Kidney (tissue), 14 donors: ENCODE measurements around the gene SCRN2. TPM values are rescaled to one million over a fixed set of nuclear protein-coding genes. Genes with fewer than 3 reads are reported as not detected.

Source experiments
- DNase-seq, 5 donors: peaks; one replicate each; pipeline ENCODE4 v3.0.0-alpha.2; 2013 to 2020
- FAIRE-seq: peaks from 2 replicates; lab custom pipeline; 2012; peaks lifted over from hg19 to GRCh38; lab: Jason Lieb, UNC
- H3K27ac ChIP-seq, 2 donors: one replicate each; pipeline ENCODE4 v1.7.0; 2013; ENCODE audit warnings: low read depth in 2 of 2, low read length in 2 of 2, inconsistent platforms in 1 of 2
- H3K27me3 ChIP-seq: one replicate; pipeline ENCODE4 v1.7.1; 2013; ENCODE audit warnings: low read length, inconsistent platforms; ENCODE audit not compliant: control insufficient read depth, insufficient read depth
- H3K36me3 ChIP-seq, 3 donors: one replicate each; pipeline versions ENCODE4 v1.7.0 to v1.7.1; 2013; ENCODE audit warnings: low read length in 3 of 3, control low read depth in 1 of 3, inconsistent platforms in 1 of 3; ENCODE audit not compliant: insufficient read depth in 3 of 3, control insufficient read depth in 2 of 3
- H3K4me1 ChIP-seq, 3 donors: one replicate each; pipeline versions ENCODE4 v1.7.0 to v1.7.1; 2013; ENCODE audit warnings: low read length in 3 of 3, inconsistent platforms in 1 of 3, low read depth in 1 of 3; ENCODE audit not compliant: control insufficient read depth in 2 of 3, insufficient read depth in 2 of 3
- H3K4me3 ChIP-seq, 3 donors: one replicate each; pipeline versions ENCODE4 v1.7.0 to v1.8.1; 2013; ENCODE audit warnings: low read length in 3 of 3, control low read depth in 1 of 3, inconsistent platforms in 1 of 3
- H3K9ac ChIP-seq, 3 donors: one replicate each; pipeline versions ENCODE4 v1.7.0 to v1.7.1; 2013; ENCODE audit warnings: low read length in 3 of 3, control low read depth in 1 of 3, inconsistent platforms in 1 of 3
- H3K9me3 ChIP-seq, 3 donors: one replicate each; pipeline versions ENCODE4 v1.7.0 to v1.7.1; 2013; ENCODE audit warnings: low read length in 3 of 3, control low read depth in 1 of 3, inconsistent platforms in 1 of 3; ENCODE audit not compliant: control insufficient read depth in 2 of 3, insufficient read depth in 1 of 3
- CTCF ChIP-seq: IDR thresholded peaks from 3 replicates; pipeline ENCODE4 v1.5.1; 2012; ENCODE audit warnings: mild to moderate bottlenecking, moderate library complexity, borderline replicate concordance; ENCODE audit not compliant: insufficient read depth; ENCODE audit errors: extremely low read depth
- intact Hi-C: fragments of 100-400 bp; cut with DNase I; formaldehyde crosslinking; loops from one replicate; pipeline ENCODE4 v1.11.1; 2022
- polyA plus RNA-seq: library from polyadenylated mRNA; stranded (reverse); fragments of 350-450 nt; fragmentation: Illumina TruSeq; extraction: RNeasy Lipid Tissue Mini Kit (QIAGEN cat#74804); gene quantifications from one replicate; pipeline ENCODE4 v1.2.3, GENCODE V29; 2014; ENCODE audit warnings: low read depth, low replicate concordance; ENCODE audit not compliant: insufficient read depth
- total RNA-seq: library from RNA; stranded (reverse); fragmentation: NEBNext Ultra II Directional; extraction: Animal tissue kit (Norgen Biotek cat#: 25700); gene quantifications from one replicate; pipeline ENCODE4 v1.2.1, GENCODE V29; 2021
- donor health status: control.
- donor health status: control.
- donor health status: control.
- donor health status: control.
- donor health status: control.
- donor health status: DM: yes; HTN: yes; CAD: no.
- donor health status: Normal renal cell carcinoma (clear cell type).

The SCRN2 gene
- total and polyA plus RNA-seq, 2 donors from 2014 or later = 40.3 to 172 TPM

- H3K9me3 ChIP-seq = no peaks in the 10 kb centered on the region
- no peak overlapping the region for H3K9ac ChIP-seq
- H3K36me3 ChIP-seq = peaks cover 0 to 9% (median 4%) of the 10 kb centered on the region in 3 donors
- H3K4me3 ChIP-seq = no peak overlapping the region
- no peaks in the 10 kb centered on the region for H3K27me3 ChIP-seq
- TF ChIP-seq CTCF = no peak
- FAIRE-seq = no peak
- no peaks in the 10 kb centered on the region for H3K4me1 ChIP-seq
- H3K27ac ChIP-seq = no peak overlapping the region
- no peak for DNase-seq
- intact Hi-C loops = no loop called here
These were observed 32.1 kb downstream of the SCRN2 start for GRCh38 chr17:47808830-47809480.

- Histone ChIP-seq H3K9me3 (no peaks in the 10 kb centered on the region), H3K4me3 (no peak overlapping the region), H3K9ac (no peak overlapping the region), H3K36me3 (peaks cover 0 to 9% (median 4%) of the 10 kb centered on the region in 3 donors), H3K27me3 (no peaks in the 10 kb centered on the region), H3K4me1 (no peaks in the 10 kb centered on the region), H3K27ac (no peak overlapping the region)
- TF ChIP-seq CTCF = no peak
- peak in 1 of 5 donors; percentile 2 for DNase-seq
- no peak for FAIRE-seq
- intact Hi-C loops = no loop called here
These were observed 32.8 kb downstream of the SCRN2 start for GRCh38 chr17:47808036-47808829.

- Histone ChIP-seq H3K36me3 (peaks cover 0 to 9% (median 4%) of the 10 kb centered on the region in 3 donors), H3K27ac (no peak overlapping the region), H3K4me3 (no peak overlapping the region), H3K27me3 (no peaks in the 10 kb centered on the region), H3K9ac (no peak overlapping the region), H3K4me1 (no peaks in the 10 kb centered on the region), H3K9me3 (no peaks in the 10 kb centered on the region)
- intact Hi-C loops = no loop called here
- FAIRE-seq = no peak
- TF ChIP-seq CTCF = no peak
- no peak for DNase-seq
These were observed 33.7 kb downstream of the SCRN2 start for GRCh38 chr17:47807421-47807820.
